Measurements from ENCODE around the gene TRIM72.
"Not testable (repeated sequence)": the region's sequence is repeated elsewhere in the genome, so short reads cannot be mapped to it uniquely, and the experiment has no call there.

GRCh38 chr16:31195861-31196260 lies 18.1 kb upstream of the TRIM72 start:
- TF ChIP-seq, protein P1, sequence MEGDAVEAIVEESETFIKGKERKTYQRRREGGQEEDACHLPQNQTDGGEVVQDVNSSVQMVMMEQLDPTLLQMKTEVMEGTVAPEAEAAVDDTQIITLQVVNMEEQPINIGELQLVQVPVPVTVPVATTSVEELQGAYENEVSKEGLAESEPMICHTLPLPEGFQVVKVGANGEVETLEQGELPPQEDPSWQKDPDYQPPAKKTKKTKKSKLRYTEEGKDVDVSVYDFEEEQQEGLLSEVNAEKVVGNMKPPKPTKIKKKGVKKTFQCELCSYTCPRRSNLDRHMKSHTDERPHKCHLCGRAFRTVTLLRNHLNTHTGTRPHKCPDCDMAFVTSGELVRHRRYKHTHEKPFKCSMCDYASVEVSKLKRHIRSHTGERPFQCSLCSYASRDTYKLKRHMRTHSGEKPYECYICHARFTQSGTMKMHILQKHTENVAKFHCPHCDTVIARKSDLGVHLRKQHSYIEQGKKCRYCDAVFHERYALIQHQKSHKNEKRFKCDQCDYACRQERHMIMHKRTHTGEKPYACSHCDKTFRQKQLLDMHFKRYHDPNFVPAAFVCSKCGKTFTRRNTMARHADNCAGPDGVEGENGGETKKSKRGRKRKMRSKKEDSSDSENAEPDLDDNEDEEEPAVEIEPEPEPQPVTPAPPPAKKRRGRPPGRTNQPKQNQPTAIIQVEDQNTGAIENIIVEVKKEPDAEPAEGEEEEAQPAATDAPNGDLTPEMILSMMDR (IDR thresholded peaks at IDR 0.05 in 4 of 5, conservative IDR thresholded peaks at IDR 0.05 in 1 of 5): not testable (repeated sequence)
- TF ChIP-seq POLR2A (IDR thresholded peaks at IDR 0.05): not testable (repeated sequence)

All from gastrocnemius medialis (tissue), 4 donors.